Mesendoderm (in vitro differentiated cells): ENCODE measurements around the gene CAT.

Experiments used
- DNase-seq: peaks from one replicate; pipeline ENCODE4 v3.0.0; 2013
- H2AK5ac ChIP-seq: 2 replicates; pipeline ENCODE4 v1.6.1; 2013; ENCODE audit warnings: low read length, inconsistent platforms
- H2BK120ac ChIP-seq: 2 replicates; pipeline ENCODE4 v1.6.1; 2013; ENCODE audit warnings: low read depth, mild to moderate bottlenecking, low read length, moderate library complexity, mixed read lengths
- H2BK15ac ChIP-seq: replicated peaks from 2 replicates; pipeline ENCODE4 v1.6.1; 2013; ENCODE audit warnings: low read depth, mild to moderate bottlenecking, moderate library complexity
- H2BK5ac ChIP-seq: 2 replicates; pipeline ENCODE4 v1.6.1; 2013; ENCODE audit warnings: low read length, inconsistent platforms
- H3K18ac ChIP-seq: 2 replicates; pipeline ENCODE4 v1.6.1; 2013; ENCODE audit warnings: mild to moderate bottlenecking, low read length, mixed read lengths
- H3K23ac ChIP-seq: one replicate; pipeline ENCODE4 v1.6.1; 2013; ENCODE audit warnings: low read length
- H3K27ac ChIP-seq: 2 replicates; pipeline ENCODE4 v1.5.1; 2013; ENCODE audit warnings: low read depth, mild to moderate bottlenecking, inconsistent platforms, low read length, moderate library complexity
- H3K27me3 ChIP-seq: 2 replicates; pipeline ENCODE4 v1.6.1; 2013; ENCODE audit warnings: low read length, control low read depth, mild to moderate bottlenecking, inconsistent platforms; ENCODE audit not compliant: insufficient read depth, poor library complexity
- H3K36me3 ChIP-seq: 2 replicates; pipeline ENCODE4 v1.6.1; 2013; ENCODE audit warnings: low read length, inconsistent platforms; ENCODE audit not compliant: control insufficient read depth, insufficient read depth
- H3K4ac ChIP-seq: one replicate; pipeline ENCODE4 v1.6.1; 2013; ENCODE audit warnings: low read depth, mild to moderate bottlenecking, low read length, moderate library complexity
- H3K4me1 ChIP-seq: 2 replicates; pipeline ENCODE4 v1.6.1; 2013; ENCODE audit warnings: low read depth, low read length, inconsistent platforms; ENCODE audit not compliant: control insufficient read depth
- H3K4me2 ChIP-seq: 2 replicates; pipeline ENCODE4 v1.6.1; 2013; ENCODE audit warnings: low read length
- H3K4me3 ChIP-seq: 2 replicates; pipeline ENCODE4 v1.5.1; 2013; ENCODE audit warnings: mild to moderate bottlenecking, low read length
- H3K56ac ChIP-seq: one replicate; pipeline ENCODE4 v1.6.1; 2013; ENCODE audit warnings: low read length
- H3K79me1 ChIP-seq: 2 replicates; pipeline ENCODE4 v1.6.1; 2013; ENCODE audit warnings: low read length, inconsistent platforms
- H3K79me2 ChIP-seq: 2 replicates; pipeline ENCODE4 v1.6.1; 2013; ENCODE audit warnings: mild to moderate bottlenecking, low read length; ENCODE audit not compliant: control insufficient read depth, insufficient read depth
- H3K9ac ChIP-seq: 2 replicates; pipeline ENCODE4 v1.6.1; 2013; ENCODE audit warnings: low read length, inconsistent platforms
- H4K5ac ChIP-seq: one replicate; pipeline ENCODE4 v1.6.1; 2013; ENCODE audit warnings: low read length
- H4K8ac ChIP-seq: one replicate; pipeline ENCODE4 v1.6.1; 2013; ENCODE audit warnings: low read depth, mild to moderate bottlenecking, control low read depth, low read length, moderate library complexity
- WGBS: extraction: QIAGEN DNeasy Blood & Tissue Kit; methylation state at CpG from one replicate; pipeline ENCODE4 v1.1.7; 2013; ENCODE audit warnings: low lambda C conversion rate, missing lambda C conversion rate; ENCODE audit not compliant: insufficient coverage; ENCODE audit errors: extremely low coverage; 5-methylcytosine and 5-hydroxymethylcytosine counted together

Gene CAT

GRCh38 chr11:34513682-34514449, 75.1 kb downstream of the CAT start, which contains the start of gene ELF5:
Gene ELF5 (minus strand): TSS chr11:34513794. CDS start chr11:34505749, 8,045 bp downstream.
- Histone ChIP-seq H3K4me1 (no peaks in the 10 kb centered on the region), H3K36me3 (no peaks in the 10 kb centered on the region), H4K8ac (no peak within 1 kb of the TSS), H2BK120ac (no peak within 1 kb of the TSS), H3K79me1 (no peaks in the 10 kb centered on the region), H3K23ac (no peak within 1 kb of the TSS), H3K9ac (no peak within 1 kb of the TSS), H3K27me3 (no peaks in the 10 kb centered on the region), H2BK15ac (no peak within 1 kb of the TSS), H3K4me3 (no peak within 1 kb of the TSS), H3K4ac (no peak within 1 kb of the TSS), H3K4me2 (no peak within 1 kb of the TSS), H2AK5ac (no peak within 1 kb of the TSS), H3K56ac (no peak within 1 kb of the TSS), H3K79me2 (no peaks in the 10 kb centered on the region), H2BK5ac (no peak within 1 kb of the TSS), H3K27ac (no peak within 1 kb of the TSS), H3K18ac (no peak within 1 kb of the TSS), H4K5ac (no peak within 1 kb of the TSS)
- no peak for DNase-seq
- WGBS, result no CpG with 5 or more reads among the region's 17 CpGs

GRCh38 chr11:34514597-34514996, 75.9 kb downstream of the CAT start:
- Histone ChIP-seq H2BK120ac (no peak overlapping the region), H3K56ac (no peak overlapping the region), H2AK5ac (no peak overlapping the region), H3K27ac (no peak overlapping the region), H4K5ac (no peak overlapping the region), H3K4ac (no peak overlapping the region), H3K36me3 (no peaks in the 10 kb centered on the region), H3K23ac (no peak overlapping the region), H3K4me1 (no peaks in the 10 kb centered on the region), H3K4me3 (no peak overlapping the region), H2BK15ac (no peak overlapping the region), H3K27me3 (no peaks in the 10 kb centered on the region), H3K9ac (no peak overlapping the region), H3K18ac (no peak overlapping the region), H3K79me2 (no peaks in the 10 kb centered on the region), H3K79me1 (no peaks in the 10 kb centered on the region), H3K4me2 (no peak overlapping the region), H4K8ac (no peak overlapping the region), H2BK5ac (no peak overlapping the region)
- no CpG with 5 or more reads among the region's 7 CpGs for WGBS
- DNase-seq, result no peak

- H3K9ac ChIP-seq, result no peak overlapping the region
- no peaks in the 10 kb centered on the region for H3K36me3 ChIP-seq
- H2AK5ac ChIP-seq, result no peak overlapping the region
- no peak overlapping the region for H4K5ac ChIP-seq
- no peak overlapping the region for H3K4me2 ChIP-seq
- no peaks in the 10 kb centered on the region for H3K4me1 ChIP-seq
- no peak overlapping the region for H3K27ac ChIP-seq
- no peaks in the 10 kb centered on the region for H3K79me1 ChIP-seq
- no peak overlapping the region for H4K8ac ChIP-seq
- H2BK120ac ChIP-seq, result no peak overlapping the region
- H3K18ac ChIP-seq, result no peak overlapping the region
- H2BK15ac ChIP-seq, result no peak overlapping the region
- H3K4ac ChIP-seq, result no peak overlapping the region
- no peak overlapping the region for H3K4me3 ChIP-seq
- no CpG with 5 or more reads among the region's 6 CpGs for WGBS
- no peak overlapping the region for H3K23ac ChIP-seq
- no peak for DNase-seq
- H2BK5ac ChIP-seq, result no peak overlapping the region
- H3K56ac ChIP-seq, result no peak overlapping the region
- H3K79me2 ChIP-seq, result no peaks in the 10 kb centered on the region
- no peaks in the 10 kb centered on the region for H3K27me3 ChIP-seq
Measured at GRCh38 chr11:34516247-34517040, 77.7 kb downstream of the CAT start.

GRCh38 chr11:34519595-34520235, 81.0 kb downstream of the CAT start:
- H4K8ac ChIP-seq, result no peak overlapping the region
- no peak overlapping the region for H3K23ac ChIP-seq
- no peaks in the 10 kb centered on the region for H3K27me3 ChIP-seq
- DNase-seq, result no peak
- no peak overlapping the region for H3K4ac ChIP-seq
- H3K9ac ChIP-seq, result no peak overlapping the region
- no peak overlapping the region for H3K56ac ChIP-seq
- H2BK15ac ChIP-seq, result no peak overlapping the region
- H2BK120ac ChIP-seq, result no peak overlapping the region
- no peak overlapping the region for H2BK5ac ChIP-seq
- H3K79me1 ChIP-seq, result no peaks in the 10 kb centered on the region
- no peak overlapping the region for H3K18ac ChIP-seq
- H3K4me2 ChIP-seq, result no peak overlapping the region
- no peak overlapping the region for H2AK5ac ChIP-seq
- no peak overlapping the region for H3K27ac ChIP-seq
- no peaks in the 10 kb centered on the region for H3K79me2 ChIP-seq
- H4K5ac ChIP-seq, result no peak overlapping the region
- H3K4me3 ChIP-seq, result no peak overlapping the region
- H3K36me3 ChIP-seq, result no peaks in the 10 kb centered on the region
- no CpG with 5 or more reads among the region's 2 CpGs for WGBS
- no peaks in the 10 kb centered on the region for H3K4me1 ChIP-seq

- no peak overlapping the region for H2BK5ac ChIP-seq
- H3K4me1 ChIP-seq, result no peaks in the 10 kb centered on the region
- no peak overlapping the region for H3K27ac ChIP-seq
- H3K4me3 ChIP-seq, result no peak overlapping the region
- no peaks in the 10 kb centered on the region for H3K36me3 ChIP-seq
- no peak overlapping the region for H4K8ac ChIP-seq
- no peak overlapping the region for H2BK15ac ChIP-seq
- no peaks in the 10 kb centered on the region for H3K79me2 ChIP-seq
- H3K9ac ChIP-seq, result no peak overlapping the region
- no peak overlapping the region for H3K4me2 ChIP-seq
- no peaks in the 10 kb centered on the region for H3K27me3 ChIP-seq
- DNase-seq, result no peak
- H2AK5ac ChIP-seq, result no peak overlapping the region
- no peak overlapping the region for H3K56ac ChIP-seq
- H3K4ac ChIP-seq, result no peak overlapping the region
- no peak overlapping the region for H4K5ac ChIP-seq
- H2BK120ac ChIP-seq, result no peak overlapping the region
- no peak overlapping the region for H3K18ac ChIP-seq
- H3K79me1 ChIP-seq, result no peaks in the 10 kb centered on the region
- no peak overlapping the region for H3K23ac ChIP-seq
Measured at GRCh38 chr11:34521265-34521664, 82.5 kb downstream of the CAT start.
